GM23338 (cell line): ENCODE data around the gene STX11. TPM values are rescaled to one million over a fixed set of nuclear protein-coding genes. Genes with fewer than 3 reads are reported as not detected.

Experiments
- ATAC-seq: fragments of 200-7000 bp; cut with Tn5 transposase; 3 replicates; pipeline ENCODE4 v1.9.1; 2020
- DNase-seq: peaks from one replicate; pipeline ENCODE4 v3.0.0-alpha.2; 2015; ENCODE audit warnings: low spot score
- H2AFZ ChIP-seq: fragments of 200-600 bp; sonication (generic); 2 replicates; pipeline ENCODE4 v1.8.0; 2016; ENCODE audit warnings: antibody characterized with exemption, mild to moderate bottlenecking, moderate library complexity
- H3F3A ChIP-seq: fragments of 200-600 bp; sonication (generic); replicated peaks from 2 replicates; pipeline ENCODE4 v1.8.0; 2017; ENCODE audit warnings: antibody characterized with exemption, mixed run types, low read depth
- H3K27ac ChIP-seq: fragments of 200-600 bp; sonication (generic); 2 replicates; pipeline ENCODE4 v1.6.1; 2016; ENCODE audit warnings: low read depth
- H3K27me3 ChIP-seq: fragments of 200-600 bp; sonication (generic); 2 replicates; pipeline ENCODE4 v1.8.0; 2016; ENCODE audit warnings: mild to moderate bottlenecking, mixed run types, moderate library complexity; ENCODE audit not compliant: insufficient read depth
- H3K36me3 ChIP-seq: fragments of 200-600 bp; sonication (generic); 2 replicates; pipeline ENCODE4 v1.8.0; 2016; ENCODE audit warnings: mild to moderate bottlenecking; ENCODE audit not compliant: insufficient read depth
- H3K4me1 ChIP-seq: fragments of 200-600 bp; sonication (generic); 2 replicates; pipeline ENCODE4 v1.8.0; 2016; ENCODE audit warnings: mild to moderate bottlenecking, moderate library complexity; ENCODE audit not compliant: insufficient read depth
- H3K4me2 ChIP-seq: fragments of 200-600 bp; sonication (generic); 2 replicates; pipeline ENCODE4 v1.7.1; 2017; ENCODE audit warnings: mixed run types
- H3K4me3 ChIP-seq: fragments of 200-600 bp; sonication (generic); 2 replicates; pipeline ENCODE4 v1.6.1; 2016; ENCODE audit warnings: mixed run types
- H3K79me2 ChIP-seq: fragments of 200-600 bp; sonication (generic); replicated peaks from 2 replicates; pipeline ENCODE4 v1.8.0; 2017; ENCODE audit warnings: mild to moderate bottlenecking; ENCODE audit not compliant: insufficient read depth
- H3K9me2 ChIP-seq: fragments of 200-600 bp; sonication (generic); 2 replicates; pipeline ENCODE4 v1.8.0; 2017; ENCODE audit not compliant: insufficient read depth
- H4K20me1 ChIP-seq: fragments of 200-600 bp; sonication (generic); replicated peaks from 2 replicates; pipeline ENCODE4 v1.8.0; 2017; ENCODE audit warnings: mild to moderate bottlenecking; ENCODE audit not compliant: insufficient read depth
- H3K27ac Mint-ChIP-seq: 2 replicates; pipeline ENCODE4 v1.8.0; 2020; ENCODE audit warnings: inconsistent platforms, mild to moderate bottlenecking, moderate library complexity, mixed read lengths
- H3K27me3 Mint-ChIP-seq: 3 replicates; pipeline ENCODE4 v1.8.0; 2022; ENCODE audit warnings: low read depth, mild to moderate bottlenecking, moderate library complexity, mixed read lengths, inconsistent platforms; ENCODE audit not compliant: insufficient read depth, poor library complexity
- H3K36me3 Mint-ChIP-seq: 3 replicates; pipeline ENCODE4 v1.8.0; 2021; ENCODE audit warnings: low read depth, mild to moderate bottlenecking, inconsistent platforms, moderate library complexity, mixed read lengths
- H3K4me1 Mint-ChIP-seq: 3 replicates; pipeline ENCODE4 v1.8.0; 2020; ENCODE audit warnings: mild to moderate bottlenecking, inconsistent platforms, mixed read lengths
- H3K4me3 Mint-ChIP-seq: 3 replicates; pipeline ENCODE4 v1.8.0; 2021; ENCODE audit warnings: moderate library complexity, mild to moderate bottlenecking, inconsistent platforms, mixed read lengths
- H3K9me3 Mint-ChIP-seq: 3 replicates; pipeline ENCODE4 v1.8.0; 2020; ENCODE audit warnings: moderate library complexity, mild to moderate bottlenecking, inconsistent platforms, mixed read lengths
- CREB1 ChIP-seq: fragments of 250-450 bp; sonication (Bioruptor Pico); IDR thresholded peaks from 2 replicates; pipeline ENCODE4 v1.5.0; 2020; ENCODE audit warnings: low read depth, mild to moderate bottlenecking, moderate library complexity
- EZH2 ChIP-seq: fragments of 200-600 bp; sonication (generic); IDR thresholded peaks from one replicate; pipeline ENCODE4 v1.8.0; 2017; ENCODE audit warnings: antibody characterized with exemption, mild to moderate bottlenecking, low read depth; ENCODE audit not compliant: unreplicated experiment
- NANOG ChIP-seq: IDR thresholded peaks from 2 replicates; pipeline ENCODE4 v1.6.1; 2016; ENCODE audit warnings: antibody characterized with exemption, borderline replicate concordance
- polyA plus RNA-seq: library from polyadenylated mRNA; unstranded; fragments of >200 nt; fragmentation: Nextera tagmentation; extraction: Ambion mirVana; gene quantifications from 2 replicates; pipeline ENCODE4 v1.2.1, GENCODE V29; 2016
- total RNA-seq: library from RNA; depleted of rRNA; stranded (reverse); fragments of >200 nt; shearing (Covaris generic); gene quantifications from 2 replicates; pipeline ENCODE4 v1.2.3, GENCODE V29; 2014
- TF ChIP-seq, protein P1 (sequence below), 2 experiments: fragments of 200-600 bp in 1 of 2; sonication (generic) in 1 of 2; conservative IDR thresholded peaks; 2 replicates each; pipeline versions ENCODE4 v1.5.1 to v1.6.1; 2016 to 2017; ENCODE audit warnings: antibody characterized with exemption in 2 of 2, low read depth in 2 of 2, mild to moderate bottlenecking in 2 of 2, moderate library complexity in 1 of 2
- TF ChIP-seq, protein P2 (sequence below): IDR thresholded peaks from 2 replicates; pipeline ENCODE4 v1.6.1; 2016; ENCODE audit warnings: antibody characterized with exemption
- TF ChIP-seq, protein P3 (sequence below): fragments of 250-450 bp; sonication (Bioruptor Pico); IDR thresholded peaks from 2 replicates; pipeline ENCODE4 v1.5.0; 2020; ENCODE audit warnings: mild to moderate bottlenecking, moderate library complexity

Gene STX11
- total and polyA plus RNA-seq, 2 experiments from 2014 or later, result 0.35 to 0.52 TPM

DNA sequence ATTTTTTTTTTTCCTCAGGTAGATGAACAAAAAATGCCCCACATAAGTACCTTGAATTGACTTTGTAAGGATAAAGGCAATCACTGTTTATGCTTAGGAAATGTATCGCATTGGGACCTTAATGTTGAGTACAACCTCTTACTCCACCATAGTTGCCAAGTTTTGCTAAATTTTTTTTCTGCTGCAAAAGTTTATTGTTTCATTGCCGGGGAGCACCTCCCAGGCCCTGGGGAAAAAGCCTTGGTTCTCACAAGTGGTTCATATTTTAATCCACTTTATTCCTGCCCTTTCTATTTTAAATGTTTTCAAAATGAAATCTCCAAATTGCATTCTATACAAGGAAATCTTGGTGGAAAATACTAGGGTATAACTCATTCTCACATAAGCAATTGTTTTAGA, 82.5 kb downstream of the STX11 start (continued):
- TF ChIP-seq, protein P1, sequence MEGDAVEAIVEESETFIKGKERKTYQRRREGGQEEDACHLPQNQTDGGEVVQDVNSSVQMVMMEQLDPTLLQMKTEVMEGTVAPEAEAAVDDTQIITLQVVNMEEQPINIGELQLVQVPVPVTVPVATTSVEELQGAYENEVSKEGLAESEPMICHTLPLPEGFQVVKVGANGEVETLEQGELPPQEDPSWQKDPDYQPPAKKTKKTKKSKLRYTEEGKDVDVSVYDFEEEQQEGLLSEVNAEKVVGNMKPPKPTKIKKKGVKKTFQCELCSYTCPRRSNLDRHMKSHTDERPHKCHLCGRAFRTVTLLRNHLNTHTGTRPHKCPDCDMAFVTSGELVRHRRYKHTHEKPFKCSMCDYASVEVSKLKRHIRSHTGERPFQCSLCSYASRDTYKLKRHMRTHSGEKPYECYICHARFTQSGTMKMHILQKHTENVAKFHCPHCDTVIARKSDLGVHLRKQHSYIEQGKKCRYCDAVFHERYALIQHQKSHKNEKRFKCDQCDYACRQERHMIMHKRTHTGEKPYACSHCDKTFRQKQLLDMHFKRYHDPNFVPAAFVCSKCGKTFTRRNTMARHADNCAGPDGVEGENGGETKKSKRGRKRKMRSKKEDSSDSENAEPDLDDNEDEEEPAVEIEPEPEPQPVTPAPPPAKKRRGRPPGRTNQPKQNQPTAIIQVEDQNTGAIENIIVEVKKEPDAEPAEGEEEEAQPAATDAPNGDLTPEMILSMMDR (conservative IDR thresholded peaks at IDR 0.05; ENCODE audit: low read depth in 2 of 2), result no peak
- no peak for TF ChIP-seq CREB1 (CRISPR knock-in tag)
- TF ChIP-seq, protein P2, sequence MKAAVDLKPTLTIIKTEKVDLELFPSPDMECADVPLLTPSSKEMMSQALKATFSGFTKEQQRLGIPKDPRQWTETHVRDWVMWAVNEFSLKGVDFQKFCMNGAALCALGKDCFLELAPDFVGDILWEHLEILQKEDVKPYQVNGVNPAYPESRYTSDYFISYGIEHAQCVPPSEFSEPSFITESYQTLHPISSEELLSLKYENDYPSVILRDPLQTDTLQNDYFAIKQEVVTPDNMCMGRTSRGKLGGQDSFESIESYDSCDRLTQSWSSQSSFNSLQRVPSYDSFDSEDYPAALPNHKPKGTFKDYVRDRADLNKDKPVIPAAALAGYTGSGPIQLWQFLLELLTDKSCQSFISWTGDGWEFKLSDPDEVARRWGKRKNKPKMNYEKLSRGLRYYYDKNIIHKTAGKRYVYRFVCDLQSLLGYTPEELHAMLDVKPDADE, result no peak

DNA sequence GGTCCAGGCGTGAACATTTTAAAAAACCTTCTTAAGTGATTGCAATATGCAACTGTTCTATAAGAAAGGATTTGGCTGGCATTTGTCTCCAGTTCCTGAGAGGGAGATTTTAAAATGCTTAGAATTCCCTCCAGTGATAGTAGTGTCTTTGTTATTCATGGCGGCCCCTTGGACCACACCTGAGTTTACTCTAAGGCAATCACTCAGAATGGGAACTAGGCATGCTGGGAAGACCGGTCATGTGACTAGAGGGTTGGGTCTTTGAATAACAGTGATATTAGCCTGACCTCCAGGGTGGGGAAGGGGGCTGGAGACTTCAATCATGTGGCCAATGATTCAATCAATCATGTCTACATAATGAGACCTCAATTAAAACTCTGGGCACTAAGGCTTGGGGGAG, 84.1 kb downstream of the STX11 start:
- no peak overlapping the region for H2AFZ ChIP-seq
- H3F3A ChIP-seq, result no peaks in the 10 kb centered on the region
- no peaks in the 10 kb centered on the region for H3K36me3 ChIP-seq
- peak; percentile 79 for DNase-seq
- no peaks in the 10 kb centered on the region for H3K79me2 ChIP-seq
- TF ChIP-seq NANOG, result peak; percentile 74; the same call in 1 of the 2 replicates
- TF ChIP-seq, protein P2, result no peak
- H3K4me2 ChIP-seq, result peak overlapping the region; percentile 19
- Mint-ChIP-seq H3K4me3 (no peak overlapping the region), H3K27me3 (peaks cover 7% of the 10 kb centered on the region), H3K4me1 (peaks cover 20% of the 10 kb centered on the region), H3K36me3 (peaks cover 27% of the 10 kb centered on the region), H3K9me3 (peaks cover 33% of the 10 kb centered on the region), H3K27ac (peak overlapping the region; percentile 84)
- ATAC-seq, result peak; percentile 67
- no peaks in the 10 kb centered on the region for H4K20me1 ChIP-seq
- 0 out of 2 replicates have a peak, but pooled peaks cover 13% of the 10 kb centered on the region for H3K4me1 ChIP-seq
- 0 out of 2 replicates have a peak overlapping the region, but pooled peaks have one; percentile 7 for H3K4me3 ChIP-seq
- H3K27ac ChIP-seq, result peak overlapping the region; percentile 94
- H3K27me3 ChIP-seq, result no peaks in the 10 kb centered on the region
- H3K9me2 ChIP-seq, result no peaks in the 10 kb centered on the region

DNA sequence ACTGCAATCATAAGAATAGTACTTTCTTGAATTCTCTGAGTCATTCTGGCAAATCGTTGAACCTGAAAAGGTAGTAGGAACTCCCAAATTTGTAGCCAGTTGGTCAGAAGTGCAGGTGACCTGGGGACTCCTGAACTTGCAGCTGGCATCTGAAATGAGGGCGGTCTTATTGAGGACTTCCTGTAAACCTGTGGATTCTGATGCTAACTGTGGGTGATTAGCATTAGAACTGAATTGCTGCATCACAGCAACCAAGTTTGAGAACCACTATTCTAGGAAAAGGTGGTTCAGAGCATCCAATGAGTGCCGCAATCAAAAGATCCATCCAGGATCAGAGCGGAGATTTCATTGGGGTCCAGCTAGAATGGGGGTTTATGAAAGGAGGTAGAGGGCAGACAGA, 84.6 kb downstream of the STX11 start:
- Mint-ChIP-seq H3K4me3 (no peak overlapping the region), H3K27ac (peak overlapping the region; percentile 84)
- TF ChIP-seq NANOG, result peak; percentile 58; the same call in 1 of the 2 replicates
- no peak for TF ChIP-seq EZH2
- TF ChIP-seq, protein P3, sequence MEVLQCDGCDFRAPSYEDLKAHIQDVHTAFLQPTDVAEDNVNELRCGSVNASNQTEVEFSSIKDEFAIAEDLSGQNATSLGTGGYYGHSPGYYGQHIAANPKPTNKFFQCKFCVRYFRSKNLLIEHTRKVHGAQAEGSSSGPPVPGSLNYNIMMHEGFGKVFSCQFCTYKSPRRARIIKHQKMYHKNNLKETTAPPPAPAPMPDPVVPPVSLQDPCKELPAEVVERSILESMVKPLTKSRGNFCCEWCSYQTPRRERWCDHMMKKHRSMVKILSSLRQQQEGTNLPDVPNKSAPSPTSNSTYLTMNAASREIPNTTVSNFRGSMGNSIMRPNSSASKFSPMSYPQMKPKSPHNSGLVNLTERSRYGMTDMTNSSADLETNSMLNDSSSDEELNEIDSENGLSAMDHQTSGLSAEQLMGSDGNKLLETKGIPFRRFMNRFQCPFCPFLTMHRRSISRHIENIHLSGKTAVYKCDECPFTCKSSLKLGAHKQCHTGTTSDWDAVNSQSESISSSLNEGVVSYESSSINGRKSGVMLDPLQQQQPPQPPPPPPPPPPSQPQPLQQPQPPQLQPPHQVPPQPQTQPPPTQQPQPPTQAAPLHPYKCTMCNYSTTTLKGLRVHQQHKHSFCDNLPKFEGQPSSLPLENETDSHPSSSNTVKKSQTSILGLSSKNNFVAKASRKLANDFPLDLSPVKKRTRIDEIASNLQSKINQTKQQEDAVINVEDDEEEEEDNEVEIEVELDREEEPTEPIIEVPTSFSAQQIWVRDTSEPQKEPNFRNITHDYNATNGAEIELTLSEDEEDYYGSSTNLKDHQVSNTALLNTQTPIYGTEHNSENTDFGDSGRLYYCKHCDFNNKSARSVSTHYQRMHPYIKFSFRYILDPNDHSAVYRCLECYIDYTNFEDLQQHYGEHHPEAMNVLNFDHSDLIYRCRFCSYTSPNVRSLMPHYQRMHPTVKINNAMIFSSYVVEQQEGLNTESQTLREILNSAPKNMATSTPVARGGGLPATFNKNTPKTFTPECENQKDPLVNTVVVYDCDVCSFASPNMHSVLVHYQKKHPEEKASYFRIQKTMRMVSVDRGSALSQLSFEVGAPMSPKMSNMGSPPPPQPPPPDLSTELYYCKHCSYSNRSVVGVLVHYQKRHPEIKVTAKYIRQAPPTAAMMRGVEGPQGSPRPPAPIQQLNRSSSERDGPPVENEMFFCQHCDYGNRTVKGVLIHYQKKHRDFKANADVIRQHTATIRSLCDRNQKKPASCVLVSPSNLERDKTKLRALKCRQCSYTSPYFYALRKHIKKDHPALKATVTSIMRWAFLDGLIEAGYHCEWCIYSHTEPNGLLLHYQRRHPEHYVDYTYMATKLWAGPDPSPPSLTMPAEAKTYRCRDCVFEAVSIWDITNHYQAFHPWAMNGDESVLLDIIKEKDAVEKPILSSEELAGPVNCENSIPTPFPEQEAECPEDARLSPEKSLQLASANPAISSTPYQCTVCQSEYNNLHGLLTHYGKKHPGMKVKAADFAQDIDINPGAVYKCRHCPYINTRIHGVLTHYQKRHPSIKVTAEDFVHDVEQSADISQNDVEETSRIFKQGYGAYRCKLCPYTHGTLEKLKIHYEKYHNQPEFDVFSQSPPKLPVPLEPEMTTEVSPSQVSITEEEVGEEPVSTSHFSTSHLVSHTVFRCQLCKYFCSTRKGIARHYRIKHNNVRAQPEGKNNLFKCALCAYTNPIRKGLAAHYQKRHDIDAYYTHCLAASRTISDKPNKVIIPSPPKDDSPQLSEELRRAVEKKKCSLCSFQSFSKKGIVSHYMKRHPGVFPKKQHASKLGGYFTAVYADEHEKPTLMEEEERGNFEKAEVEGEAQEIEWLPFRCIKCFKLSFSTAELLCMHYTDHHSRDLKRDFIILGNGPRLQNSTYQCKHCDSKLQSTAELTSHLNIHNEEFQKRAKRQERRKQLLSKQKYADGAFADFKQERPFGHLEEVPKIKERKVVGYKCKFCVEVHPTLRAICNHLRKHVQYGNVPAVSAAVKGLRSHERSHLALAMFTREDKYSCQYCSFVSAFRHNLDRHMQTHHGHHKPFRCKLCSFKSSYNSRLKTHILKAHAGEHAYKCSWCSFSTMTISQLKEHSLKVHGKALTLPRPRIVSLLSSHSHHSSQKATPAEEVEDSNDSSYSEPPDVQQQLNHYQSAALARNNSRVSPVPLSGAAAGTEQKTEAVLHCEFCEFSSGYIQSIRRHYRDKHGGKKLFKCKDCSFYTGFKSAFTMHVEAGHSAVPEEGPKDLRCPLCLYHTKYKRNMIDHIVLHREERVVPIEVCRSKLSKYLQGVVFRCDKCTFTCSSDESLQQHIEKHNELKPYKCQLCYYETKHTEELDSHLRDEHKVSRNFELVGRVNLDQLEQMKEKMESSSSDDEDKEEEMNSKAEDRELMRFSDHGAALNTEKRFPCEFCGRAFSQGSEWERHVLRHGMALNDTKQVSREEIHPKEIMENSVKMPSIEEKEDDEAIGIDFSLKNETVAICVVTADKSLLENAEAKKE, result no peak

More for the DNA sequence above, 84.6 kb downstream of the STX11 start:
- Histone ChIP-seq H3F3A (no peaks in the 10 kb centered on the region), H3K36me3 (no peaks in the 10 kb centered on the region), H3K79me2 (no peaks in the 10 kb centered on the region), H3K9me2 (no peaks in the 10 kb centered on the region), H3K4me2 (no peak overlapping the region), H3K4me1 (0 out of 2 replicates have a peak, but pooled peaks cover 13% of the 10 kb centered on the region), H4K20me1 (no peaks in the 10 kb centered on the region), H3K4me3 (no peak overlapping the region), H3K27me3 (no peaks in the 10 kb centered on the region), H2AFZ (no peak overlapping the region), H3K27ac (peak overlapping the region; percentile 72; the same call in 1 of the 2 replicates)
- peaks cover 20% of the 10 kb centered on the region for H3K4me1 Mint-ChIP-seq
- H3K9me3 Mint-ChIP-seq, result peaks cover 33% of the 10 kb centered on the region
- peaks cover 7% of the 10 kb centered on the region for H3K27me3 Mint-ChIP-seq
- ATAC-seq (peak; percentile 49; the same call in 2 of the 3 replicates), DNase-seq (peak; percentile 67)
- peaks cover 27% of the 10 kb centered on the region for H3K36me3 Mint-ChIP-seq
